HepG2 (cell line): ENCODE results near the gene ZNF652. TPM values are rescaled to one million over a fixed set of nuclear protein-coding genes. Genes with fewer than 3 reads are reported as not detected.

ENCODE experiments used
- ATAC-seq: fragments of 200-7000 bp; cut with Tn5 transposase; 3 replicates; pipeline ENCODE4 v1.9.1; 2020; ENCODE audit warnings: mild to moderate bottlenecking, moderate library complexity
- BruUV-seq: library from RNA; stranded (reverse); fragments of 400-500 nt; replicated peaks from 2 replicates; lab custom pipeline; 2021; lab: Mats Ljungman, UMichigan
- CTCF ChIA-PET: fragments of 300-600 bp; formaldehyde crosslinking; extraction: SDS; loops from one replicate; lab custom pipeline; 2021; ENCODE audit warnings: low total read pairs, inconsistent platforms, low intra/inter-chr PET ratio; lab: Yijun Ruan, JAX
- POLR2A ChIA-PET: fragments of 350-600 bp; sonication (Branson Sonifier 250); formaldehyde crosslinking; loops from one replicate; lab custom pipeline; 2020; ENCODE audit warnings: antibody characterized with exemption, inconsistent platforms; lab: Yijun Ruan, JAX
- DNase-seq: peaks from one replicate; pipeline ENCODE4 v3.0.0-alpha.2; 2015; ENCODE audit warnings: low spot score
- FAIRE-seq: peaks from 3 replicates; lab custom pipeline; 2011; peaks lifted over from hg19 to GRCh38; lab: Jason Lieb, UNC
- H2AFZ ChIP-seq: one replicate; pipeline ENCODE4 v1.6.1; 2011; ENCODE audit warnings: low read length, inconsistent platforms
- H3K27ac ChIP-seq: fragments of 300-600 bp; 3 replicates; pipeline ENCODE4 v1.8.0; 2011; ENCODE audit warnings: mixed run types, mild to moderate bottlenecking, mixed read lengths, low read length, inconsistent platforms; ENCODE audit not compliant: insufficient read depth; ENCODE audit errors: extremely low read length
- H3K27me3 ChIP-seq, 2 experiments: fragments of 200-600 bp in 1 of 2; 2 replicates in 1 of 2; 3 replicates in 1 of 2; pipeline versions ENCODE4 v1.6.0 to v1.8.0; 2011; ENCODE audit warnings: low read length in 2 of 2, mild to moderate bottlenecking in 2 of 2, moderate library complexity in 2 of 2, inconsistent platforms in 1 of 2; ENCODE audit not compliant: insufficient read depth in 2 of 2, control insufficient read depth in 1 of 2
- H3K36me3 ChIP-seq, 2 experiments: fragments of 200-600 bp in 1 of 2; replicated peaks in 1 of 2; 2 replicates in 1 of 2; 3 replicates in 1 of 2; pipeline versions ENCODE4 v1.5.1 to v1.8.0; 2011; ENCODE audit warnings: low read length in 2 of 2, inconsistent platforms in 1 of 2; ENCODE audit not compliant: insufficient read depth in 2 of 2, control insufficient read depth in 1 of 2
- H3K4me1 ChIP-seq: 2 replicates; pipeline ENCODE4 v1.5.1; 2012; ENCODE audit warnings: low read length, inconsistent platforms; ENCODE audit not compliant: insufficient read depth
- H3K4me2 ChIP-seq: 2 replicates; pipeline ENCODE4 v1.6.0; 2011; ENCODE audit warnings: low read depth, low read length, inconsistent platforms
- H3K4me3 ChIP-seq, 3 experiments: fragments of 200-600 bp in 1 of 3; sonication (generic), shearing (Covaris generic) in 1 of 3; replicated peaks in 1 of 3; 2 replicates each; pipeline ENCODE4 v1.5.1; 2011 to 2016; ENCODE audit warnings: low read length in 3 of 3, inconsistent platforms in 2 of 3, low read depth in 2 of 3, mild to moderate bottlenecking in 2 of 3, control low read depth in 1 of 3, mixed read lengths in 1 of 3; ENCODE audit not compliant: insufficient read depth in 1 of 3
- H3K79me2 ChIP-seq: one replicate; pipeline ENCODE4 v1.6.1; 2011; ENCODE audit warnings: low read length, inconsistent platforms; ENCODE audit not compliant: insufficient read depth
- H3K9ac ChIP-seq: 2 replicates; pipeline ENCODE4 v1.6.0; 2011; ENCODE audit warnings: mild to moderate bottlenecking, low read depth, low read length, inconsistent platforms; ENCODE audit not compliant: insufficient read depth
- H3K9me3 ChIP-seq: 2 replicates; pipeline ENCODE4 v1.5.1; 2012; ENCODE audit warnings: mild to moderate bottlenecking, low read length
- H4K20me1 ChIP-seq: 2 replicates; pipeline ENCODE4 v1.6.0; 2011; ENCODE audit warnings: inconsistent platforms, mild to moderate bottlenecking, low read length, moderate library complexity; ENCODE audit not compliant: insufficient read depth
- AKAP8 ChIP-seq: sonication (generic); formaldehyde crosslinking; IDR thresholded peaks from 2 replicates; pipeline ENCODE4 v1.5.1; 2020; ENCODE audit warnings: mild to moderate bottlenecking, missing genetic modification reagents
- ATF5 ChIP-seq: sonication (generic); formaldehyde crosslinking; IDR thresholded peaks from 2 replicates; pipeline ENCODE4 v1.4.0; 2020; ENCODE audit warnings: mild to moderate bottlenecking, low read depth, missing genetic modification reagents
- ATF7-NPFF ChIP-seq: sonication (generic); formaldehyde crosslinking; IDR thresholded peaks from 2 replicates; pipeline ENCODE4 v1.8.1; 2023; ENCODE audit warnings: mild to moderate bottlenecking, low read depth, missing genetic modification reagents, moderate library complexity
- GATAD2A ChIP-seq: IDR thresholded peaks from 2 replicates; pipeline ENCODE4 v1.6.1; 2016
- HOXA9 ChIP-seq: sonication (generic); formaldehyde crosslinking; IDR thresholded peaks from 2 replicates; pipeline ENCODE4 v1.8.1; 2022; ENCODE audit warnings: missing genetic modification reagents, mild to moderate bottlenecking, moderate library complexity, borderline replicate concordance
- RELA ChIP-seq: sonication (generic); formaldehyde crosslinking; IDR thresholded peaks from 2 replicates; pipeline ENCODE4 v1.4.0; 2020; ENCODE audit warnings: missing genetic modification reagents
- SMAD9 ChIP-seq: sonication (generic); formaldehyde crosslinking; IDR thresholded peaks from 2 replicates; pipeline ENCODE4 v1.5.1; 2020; ENCODE audit warnings: mild to moderate bottlenecking, missing genetic modification reagents
- ZNF652 ChIP-seq: IDR thresholded peaks from 2 replicates; pipeline ENCODE4 v1.6.1; 2016; ENCODE audit warnings: low read depth, borderline replicate concordance
- ZSCAN25 ChIP-seq: sonication (generic); formaldehyde crosslinking; IDR thresholded peaks from 2 replicates; pipeline ENCODE4 v1.8.0; 2022; ENCODE audit warnings: mild to moderate bottlenecking, missing genetic modification reagents
- WGBS: methylation state at CpG from one replicate; pipeline ENCODE4 v1.1.6; 2017; ENCODE audit warnings: low lambda C conversion rate; 5-methylcytosine and 5-hydroxymethylcytosine counted together
- in situ Hi-C: cut with HindIII; loops from 2 replicates; pipeline ENCODE4 v1.10.0; 2017; ENCODE audit warnings: low pct_unique_long_range_greater_than_20kb; ENCODE audit not compliant: extremely low pct_ligation_motif_present
- intact Hi-C: fragments of 100-400 bp; cut with micrococcal nuclease; formaldehyde crosslinking; loops from one replicate; pipeline ENCODE4 v1.10.0; 2022; ENCODE audit not compliant: unreplicated experiment
- polyA plus RNA-seq, 8 experiments: library from polyadenylated mRNA; depleted of rRNA in 3 of 8; stranded (reverse) in 7 of 8; unstranded in 1 of 8; fragments of >200 nt; fragmentation: Illumina TruSeq in 4 of 8; extraction: Trizol in 4 of 8; gene quantifications; 2 replicates each; pipeline versions ENCODE4 v1.2.1 to v1.2.3, GENCODE V29; 2011 to 2016; ENCODE audit warnings: low read depth in 4 of 8, missing spikeins in 1 of 8, mixed read lengths in 1 of 8; ENCODE audit not compliant: insufficient read depth in 1 of 8
- total RNA-seq, 5 experiments: library from RNA; depleted of rRNA; stranded (reverse); fragments of >200 nt; fragmentation: Illumina TruSeq; extraction: Trizol; gene quantifications; 2 replicates each; pipeline ENCODE4 v1.2.3, GENCODE V29; 2016; ENCODE audit warnings: low read depth in 1 of 5
- TF ChIP-seq, protein P1 (sequence below): sonication (generic); formaldehyde crosslinking; IDR thresholded peaks from 2 replicates; pipeline ENCODE4 v1.5.0; 2020; ENCODE audit warnings: mild to moderate bottlenecking, missing genetic modification reagents, moderate library complexity
- TF ChIP-seq, protein P2 (sequence below): IDR thresholded peaks from 2 replicates; pipeline ENCODE4 v1.6.1; 2012; ENCODE audit warnings: inconsistent platforms
- TF ChIP-seq, protein P3 (sequence below): sonication (generic); formaldehyde crosslinking; IDR thresholded peaks from 2 replicates; pipeline ENCODE4 v1.4.0; 2020; ENCODE audit warnings: missing genetic modification reagents, borderline replicate concordance

The ZNF652 gene
- total and polyA plus RNA-seq, 2 of the 13 experiments (the other 11 are each of a cell fraction or from before 2014, with no cell fraction given): 16.2 to 30.2 TPM

- ChIA-PET POLR2A (no interaction called here), CTCF (no interaction called here)
- Histone ChIP-seq H3K9me3 (no peaks in the 10 kb centered on the region), H3K9ac (no peak overlapping the region), H3K4me1 (no peaks in the 10 kb centered on the region), H3K27me3 (peaks cover 0 to 2% of the 10 kb centered on the region in 2 experiments; a peak in 1 of 5 replicates), H3K4me2 (no peak overlapping the region), H2AFZ (no peak overlapping the region), H3K4me3 (no peak overlapping the region), H3K36me3 (no peaks in the 10 kb centered on the region), H3K27ac (no peak overlapping the region), H4K20me1 (no peaks in the 10 kb centered on the region), H3K79me2 (no peaks in the 10 kb centered on the region)
- no peak for DNase-seq
- 16% methylated on average over 3 of the region's 3 CpGs for WGBS
- intact Hi-C loops: no loop called here
- in situ Hi-C loops: no loop called here
- FAIRE-seq: no peak
- peak; percentile 57 for ATAC-seq
- TF ChIP-seq, protein P1, sequence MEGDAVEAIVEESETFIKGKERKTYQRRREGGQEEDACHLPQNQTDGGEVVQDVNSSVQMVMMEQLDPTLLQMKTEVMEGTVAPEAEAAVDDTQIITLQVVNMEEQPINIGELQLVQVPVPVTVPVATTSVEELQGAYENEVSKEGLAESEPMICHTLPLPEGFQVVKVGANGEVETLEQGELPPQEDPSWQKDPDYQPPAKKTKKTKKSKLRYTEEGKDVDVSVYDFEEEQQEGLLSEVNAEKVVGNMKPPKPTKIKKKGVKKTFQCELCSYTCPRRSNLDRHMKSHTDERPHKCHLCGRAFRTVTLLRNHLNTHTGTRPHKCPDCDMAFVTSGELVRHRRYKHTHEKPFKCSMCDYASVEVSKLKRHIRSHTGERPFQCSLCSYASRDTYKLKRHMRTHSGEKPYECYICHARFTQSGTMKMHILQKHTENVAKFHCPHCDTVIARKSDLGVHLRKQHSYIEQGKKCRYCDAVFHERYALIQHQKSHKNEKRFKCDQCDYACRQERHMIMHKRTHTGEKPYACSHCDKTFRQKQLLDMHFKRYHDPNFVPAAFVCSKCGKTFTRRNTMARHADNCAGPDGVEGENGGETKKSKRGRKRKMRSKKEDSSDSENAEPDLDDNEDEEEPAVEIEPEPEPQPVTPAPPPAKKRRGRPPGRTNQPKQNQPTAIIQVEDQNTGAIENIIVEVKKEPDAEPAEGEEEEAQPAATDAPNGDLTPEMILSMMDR (CRISPR knock-in tag): peak; percentile 27; the same call in 1 of the 2 replicates
- TF ChIP-seq, protein P2, sequence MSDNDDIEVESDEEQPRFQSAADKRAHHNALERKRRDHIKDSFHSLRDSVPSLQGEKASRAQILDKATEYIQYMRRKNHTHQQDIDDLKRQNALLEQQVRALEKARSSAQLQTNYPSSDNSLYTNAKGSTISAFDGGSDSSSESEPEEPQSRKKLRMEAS: no peak
- TF ChIP-seq ZSCAN25 (CRISPR knock-in tag): peak; percentile 57; the same call in 1 of the 2 replicates
- BruUV-seq: no TSS peak
Measured at GRCh38 chr17:49267912-49268311, 94.1 kb downstream of the ZNF652 start.

GRCh38 chr17:49266233-49266632 lies 95.8 kb downstream of the ZNF652 start:
- POLR2A ChIA-PET: no interaction called here
- no peaks in the 10 kb centered on the region for H3K36me3 ChIP-seq
- H2AFZ ChIP-seq: no peak overlapping the region
- CTCF ChIA-PET: no interaction called here
- ATAC-seq (no peak), DNase-seq (no peak), FAIRE-seq (no peak)
- no peaks in the 10 kb centered on the region for H3K9me3 ChIP-seq
- in situ Hi-C loops (no loop called here), intact Hi-C loops (no loop called here)
- H3K4me2 ChIP-seq: no peak overlapping the region
- no peak overlapping the region for H3K4me3 ChIP-seq
- H3K27me3 ChIP-seq: peaks cover 0 to 4% of the 10 kb centered on the region in 2 experiments; a peak in 2 of 5 replicates
- no TSS peak for BruUV-seq
- no peaks in the 10 kb centered on the region for H3K79me2 ChIP-seq
- H3K4me1 ChIP-seq: no peaks in the 10 kb centered on the region
- no peaks in the 10 kb centered on the region for H4K20me1 ChIP-seq
- H3K9ac ChIP-seq: no peak overlapping the region
- WGBS: 45% methylated on average over 2 of the region's 2 CpGs
- H3K27ac ChIP-seq: no peak overlapping the region
- TF ChIP-seq ATF7-NPFF (CRISPR knock-in tag): no peak
- TF ChIP-seq, protein P3, sequence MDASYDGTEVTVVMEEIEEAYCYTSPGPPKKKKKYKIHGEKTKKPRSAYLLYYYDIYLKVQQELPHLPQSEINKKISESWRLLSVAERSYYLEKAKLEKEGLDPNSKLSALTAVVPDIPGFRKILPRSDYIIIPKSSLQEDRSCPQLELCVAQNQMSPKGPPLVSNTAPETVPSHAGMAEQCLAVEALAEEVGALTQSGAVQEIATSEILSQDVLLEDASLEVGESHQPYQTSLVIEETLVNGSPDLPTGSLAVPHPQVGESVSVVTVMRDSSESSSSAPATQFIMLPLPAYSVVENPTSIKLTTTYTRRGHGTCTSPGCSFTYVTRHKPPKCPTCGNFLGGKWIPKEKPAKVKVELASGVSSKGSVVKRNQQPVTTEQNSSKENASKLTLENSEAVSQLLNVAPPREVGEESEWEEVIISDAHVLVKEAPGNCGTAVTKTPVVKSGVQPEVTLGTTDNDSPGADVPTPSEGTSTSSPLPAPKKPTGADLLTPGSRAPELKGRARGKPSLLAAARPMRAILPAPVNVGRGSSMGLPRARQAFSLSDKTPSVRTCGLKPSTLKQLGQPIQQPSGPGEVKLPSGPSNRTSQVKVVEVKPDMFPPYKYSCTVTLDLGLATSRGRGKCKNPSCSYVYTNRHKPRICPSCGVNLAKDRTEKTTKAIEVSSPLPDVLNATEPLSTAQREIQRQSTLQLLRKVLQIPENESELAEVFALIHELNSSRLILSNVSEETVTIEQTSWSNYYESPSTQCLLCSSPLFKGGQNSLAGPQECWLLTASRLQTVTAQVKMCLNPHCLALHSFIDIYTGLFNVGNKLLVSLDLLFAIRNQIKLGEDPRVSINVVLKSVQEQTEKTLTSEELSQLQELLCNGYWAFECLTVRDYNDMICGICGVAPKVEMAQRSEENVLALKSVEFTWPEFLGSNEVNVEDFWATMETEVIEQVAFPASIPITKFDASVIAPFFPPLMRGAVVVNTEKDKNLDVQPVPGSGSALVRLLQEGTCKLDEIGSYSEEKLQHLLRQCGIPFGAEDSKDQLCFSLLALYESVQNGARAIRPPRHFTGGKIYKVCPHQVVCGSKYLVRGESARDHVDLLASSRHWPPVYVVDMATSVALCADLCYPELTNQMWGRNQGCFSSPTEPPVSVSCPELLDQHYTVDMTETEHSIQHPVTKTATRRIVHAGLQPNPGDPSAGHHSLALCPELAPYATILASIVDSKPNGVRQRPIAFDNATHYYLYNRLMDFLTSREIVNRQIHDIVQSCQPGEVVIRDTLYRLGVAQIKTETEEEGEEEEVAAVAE: no peak
- no peak for TF ChIP-seq RELA (CRISPR knock-in tag)
- no peak for TF ChIP-seq GATAD2A (CRISPR knock-in tag)
- TF ChIP-seq SMAD9 (CRISPR knock-in tag): no peak
- no peak for TF ChIP-seq ZNF652 (CRISPR knock-in tag)
- TF ChIP-seq AKAP8: no peak
- no peak for TF ChIP-seq HOXA9
- no peak for TF ChIP-seq ATF5
